ENCODE results near the gene PSMB7. TPM values are rescaled to one million over a fixed set of nuclear protein-coding genes. Genes with fewer than 3 reads are reported as not detected.

Gene PSMB7
- polyA plus RNA-seq, 1 of the 3 experiments (the other 2 are of a cell fraction): 357 TPM

DNA sequence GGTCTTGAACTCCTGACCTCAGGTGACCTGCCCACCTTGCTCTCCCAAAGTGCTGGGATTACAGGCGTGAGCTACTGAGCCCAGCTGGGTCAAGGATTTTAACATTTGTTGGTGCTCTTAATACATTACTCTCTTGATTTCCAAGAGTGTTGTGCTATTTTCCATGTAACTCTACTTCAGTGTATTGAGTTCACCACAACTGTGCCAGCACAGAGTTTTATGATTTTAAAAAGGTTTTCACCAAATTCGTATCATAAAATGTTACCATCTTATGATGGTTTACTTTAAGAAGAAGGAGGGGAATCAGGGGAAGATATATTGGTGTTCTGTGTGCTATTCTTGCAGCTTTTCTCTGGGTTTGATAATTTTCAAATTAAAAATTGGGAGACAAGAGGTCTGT is 28.4 kb upstream of the PSMB7 start:
- TF ChIP-seq GATA2 (CRISPR knock-in tag; IDR thresholded peaks at IDR 0.05) (no peak), FOXM1 (IDR thresholded peaks at IDR 0.05; ENCODE audit: low read depth) (no peak), YY1 (IDR thresholded peaks at IDR 0.05; ENCODE audit: low read depth) (no peak), TEAD4 (IDR thresholded peaks at IDR 0.05; ENCODE audit: borderline replicate concordance, insufficient read depth) (no peak), RFX5 (IDR thresholded peaks at IDR 0.05; ENCODE audit: low read length) (no peak), NRF1 (IDR thresholded peaks at IDR 0.05; ENCODE audit: low read depth, low read length) (no peak)
- Histone ChIP-seq H3K4me2 (no peak overlapping the region), H3K79me2 (ENCODE audit: insufficient read depth) (no peaks in the 10 kb centered on the region), H3K9me3 (no peaks in the 10 kb centered on the region), H3F3A (replicated peaks; ENCODE audit: insufficient read depth) (peaks cover 5% of the 10 kb centered on the region), H2AFZ (ENCODE audit: low read depth) (no peak overlapping the region), H3K9ac (no peak overlapping the region), H3K36me3 (replicated peaks in 1 of 2; ENCODE audit: control insufficient read depth in 1 of 2, insufficient read depth in 2 of 2, low read length in 1 of 2) (no peaks in the 10 kb centered on the region), H4K20me1 (ENCODE audit: insufficient read depth) (no peaks in the 10 kb centered on the region), H3K9me2 (no peaks in the 10 kb centered on the region), H3K27ac (ENCODE audit: low read depth in 2 of 2, low read length in 1 of 2) (no peak overlapping the region), H3K27me3 (ENCODE audit: insufficient read depth) (no peaks in the 10 kb centered on the region), H3K4me1 (ENCODE audit: control insufficient read depth in 1 of 2, insufficient read depth in 2 of 2, low read depth in 1 of 2, low read length in 1 of 2) (no peaks in the 10 kb centered on the region), H3K4me3 (ENCODE audit: low read depth in 2 of 2, low read length in 1 of 2) (no peak overlapping the region)
- CTCF ChIA-PET: no interaction called here
- no peak for DNase-seq
- POLR2A ChIA-PET: no interaction called here
- WGBS (ENCODE audit: low lambda C conversion rate): 66% methylated on average over 2 of the region's 2 CpGs

GRCh38 chr9:124442826-124443225 is 27.6 kb upstream of the PSMB7 start:
- DNase-seq: no peak
- Histone ChIP-seq H3K4me3 (ENCODE audit: low read depth in 2 of 2, low read length in 1 of 2) (no peak overlapping the region), H3K36me3 (replicated peaks in 1 of 2; ENCODE audit: control insufficient read depth in 1 of 2, insufficient read depth in 2 of 2, low read length in 1 of 2) (no peaks in the 10 kb centered on the region), H3K4me2 (no peak overlapping the region), H4K20me1 (ENCODE audit: insufficient read depth) (no peaks in the 10 kb centered on the region), H3K27me3 (ENCODE audit: insufficient read depth) (no peaks in the 10 kb centered on the region), H3K9me3 (no peaks in the 10 kb centered on the region), H3K27ac (ENCODE audit: low read depth in 2 of 2, low read length in 1 of 2) (no peak overlapping the region), H2AFZ (ENCODE audit: low read depth) (no peak overlapping the region), H3K9me2 (no peaks in the 10 kb centered on the region), H3K79me2 (ENCODE audit: insufficient read depth) (no peaks in the 10 kb centered on the region), H3F3A (replicated peaks; ENCODE audit: insufficient read depth) (peaks cover 5% of the 10 kb centered on the region), H3K4me1 (ENCODE audit: control insufficient read depth in 1 of 2, insufficient read depth in 2 of 2, low read depth in 1 of 2, low read length in 1 of 2) (no peaks in the 10 kb centered on the region), H3K9ac (no peak overlapping the region)
- TF ChIP-seq, protein P1, sequence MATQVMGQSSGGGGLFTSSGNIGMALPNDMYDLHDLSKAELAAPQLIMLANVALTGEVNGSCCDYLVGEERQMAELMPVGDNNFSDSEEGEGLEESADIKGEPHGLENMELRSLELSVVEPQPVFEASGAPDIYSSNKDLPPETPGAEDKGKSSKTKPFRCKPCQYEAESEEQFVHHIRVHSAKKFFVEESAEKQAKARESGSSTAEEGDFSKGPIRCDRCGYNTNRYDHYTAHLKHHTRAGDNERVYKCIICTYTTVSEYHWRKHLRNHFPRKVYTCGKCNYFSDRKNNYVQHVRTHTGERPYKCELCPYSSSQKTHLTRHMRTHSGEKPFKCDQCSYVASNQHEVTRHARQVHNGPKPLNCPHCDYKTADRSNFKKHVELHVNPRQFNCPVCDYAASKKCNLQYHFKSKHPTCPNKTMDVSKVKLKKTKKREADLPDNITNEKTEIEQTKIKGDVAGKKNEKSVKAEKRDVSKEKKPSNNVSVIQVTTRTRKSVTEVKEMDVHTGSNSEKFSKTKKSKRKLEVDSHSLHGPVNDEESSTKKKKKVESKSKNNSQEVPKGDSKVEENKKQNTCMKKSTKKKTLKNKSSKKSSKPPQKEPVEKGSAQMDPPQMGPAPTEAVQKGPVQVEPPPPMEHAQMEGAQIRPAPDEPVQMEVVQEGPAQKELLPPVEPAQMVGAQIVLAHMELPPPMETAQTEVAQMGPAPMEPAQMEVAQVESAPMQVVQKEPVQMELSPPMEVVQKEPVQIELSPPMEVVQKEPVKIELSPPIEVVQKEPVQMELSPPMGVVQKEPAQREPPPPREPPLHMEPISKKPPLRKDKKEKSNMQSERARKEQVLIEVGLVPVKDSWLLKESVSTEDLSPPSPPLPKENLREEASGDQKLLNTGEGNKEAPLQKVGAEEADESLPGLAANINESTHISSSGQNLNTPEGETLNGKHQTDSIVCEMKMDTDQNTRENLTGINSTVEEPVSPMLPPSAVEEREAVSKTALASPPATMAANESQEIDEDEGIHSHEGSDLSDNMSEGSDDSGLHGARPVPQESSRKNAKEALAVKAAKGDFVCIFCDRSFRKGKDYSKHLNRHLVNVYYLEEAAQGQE (IDR thresholded peaks at IDR 0.05; ENCODE audit: low read depth, low read length): no peak
- no peak for TF ChIP-seq SMC3 (IDR thresholded peaks at IDR 0.05; ENCODE audit: low read depth, low read length)
- TF ChIP-seq USF1 (IDR thresholded peaks at IDR 0.05; ENCODE audit: borderline replicate concordance, low read depth): no peak
- CTCF ChIA-PET: interaction anchor here (1.6 to 3.4 kb wide), 2 partner anchors 22 to 94 kb away, joined by 4 to 12 read pairs; no protein-coding TSS in a partner anchor
- POLR2A ChIA-PET: no interaction called here
- 86% methylated on average over 3 of the region's 3 CpGs for WGBS (ENCODE audit: low lambda C conversion rate)
